Fibroblast of pulmonary artery (primary cell): Measurements from ENCODE around the gene FGF11.
A peak's percentile ranks its signal among the peaks of the same experiment; 100 is the strongest.

Source experiments
- DNase-seq: peaks from one replicate; pipeline ENCODE4 v3.0.0-alpha.2; 2010; ENCODE audit warnings: low read depth
- H3K4me3 ChIP-seq: replicated peaks from 2 replicates; pipeline ENCODE4 v1.5.1; 2011; ENCODE audit warnings: low read depth, mild to moderate bottlenecking, control low read depth, low read length, moderate library complexity
- CTCF ChIP-seq: IDR thresholded peaks from 2 replicates; pipeline ENCODE4 v1.5.1; 2011; ENCODE audit warnings: mild to moderate bottlenecking, control low read depth, low read length, inconsistent platforms; ENCODE audit errors: missing control alignments

Gene FGF11

GRCh38 chr17:7462474-7463371, 23.4 kb downstream of the FGF11 start:
- no peak for TF ChIP-seq CTCF
- DNase-seq, result no peak
- no peak overlapping the region for H3K4me3 ChIP-seq

GRCh38 chr17:7463372-7463846, 24.1 kb downstream of the FGF11 start:
- TF ChIP-seq CTCF, result no peak
- DNase-seq, result no peak
- no peak overlapping the region for H3K4me3 ChIP-seq

GRCh38 chr17:7464081-7464480, 24.8 kb downstream of the FGF11 start:
- no peak for DNase-seq
- no peak for TF ChIP-seq CTCF
- no peak overlapping the region for H3K4me3 ChIP-seq

- H3K4me3 ChIP-seq, result no peak overlapping the region
- no peak for DNase-seq
- no peak for TF ChIP-seq CTCF
Observed at GRCh38 chr17:7465597-7466275, 26.4 kb downstream of the FGF11 start.

GRCh38 chr17:7466318-7466638, 27.0 kb downstream of the FGF11 start:
- TF ChIP-seq CTCF, result no peak
- no peak overlapping the region for H3K4me3 ChIP-seq

GRCh38 chr17:7466639-7467341, 27.5 kb downstream of the FGF11 start:
- no peak for TF ChIP-seq CTCF
- DNase-seq, result peak; percentile 69
- H3K4me3 ChIP-seq, result no peak overlapping the region

More at GRCh38 chr17:7466318-7466638, 27.0 kb downstream of the FGF11 start:
- DNase-seq, result no peak
